Vagina (tissue), 2 donors: ENCODE measurements around the gene RNU6-9. TPM values are rescaled to one million over a fixed set of nuclear protein-coding genes. Genes with fewer than 3 reads are reported as not detected.

Experiments
- DNase-seq, 2 donors: peaks; one replicate each; pipeline ENCODE4 v3.0.0-alpha.2; 2017; ENCODE audit errors: extremely low spot score in 2 of 2
- H3K27ac ChIP-seq: fragments of 200-600 bp; sonication (generic); one replicate; pipeline ENCODE4 v1.5.1; 2019
- H3K27me3 ChIP-seq: fragments of 200-600 bp; sonication (generic); one replicate; pipeline ENCODE4 v1.5.1; 2019
- H3K36me3 ChIP-seq, 2 donors: fragments of 200-600 bp; sonication (generic); one replicate each; pipeline ENCODE4 v1.5.1; 2017 to 2019
- H3K4me1 ChIP-seq: fragments of 200-600 bp; sonication (generic); one replicate; pipeline ENCODE4 v1.5.1; 2019
- H3K4me3 ChIP-seq, 2 donors: fragments of 200-600 bp; sonication (generic); 1 replicate in 1 of 2; 2 replicates in 1 of 2; pipeline ENCODE4 v1.5.1; 2016 to 2019
- H3K9me3 ChIP-seq: fragments of 200-600 bp; sonication (generic); one replicate; pipeline ENCODE4 v1.5.1; 2019
- POLR2A ChIP-seq, 2 donors: fragments of 450-650 bp; IDR thresholded peaks; one replicate each; pipeline ENCODE4 v1.6.1; 2017; ENCODE audit warnings: antibody characterized with exemption in 2 of 2, mild to moderate bottlenecking in 2 of 2, moderate library complexity in 2 of 2
- POLR2AphosphoS5 ChIP-seq, 2 donors: sonication (generic); formaldehyde crosslinking; IDR thresholded peaks; one replicate each; pipeline ENCODE4 v1.9.0; 2017; ENCODE audit warnings: antibody characterized with exemption in 2 of 2, mild to moderate bottlenecking in 2 of 2, low read depth in 1 of 2; ENCODE audit not compliant: insufficient read depth in 1 of 2
- intact Hi-C: fragments of 100-400 bp; cut with DNase I; formaldehyde crosslinking; loops from one replicate; pipeline ENCODE4 v1.15.1; 2023
- total RNA-seq: library from RNA; depleted of rRNA; stranded (reverse); fragments of >200 nt; gene quantifications from one replicate; pipeline ENCODE4 v1.2.3, GENCODE V29; 2016
- TF ChIP-seq, protein P1 (sequence below), 3 experiments: fragments of 450-650 bp in 2 of 3; fragments of 200-600 bp in 1 of 3; sonication (generic) in 1 of 3; IDR thresholded peaks; one replicate each; pipeline ENCODE4 v1.5.1; 2017 to 2019; ENCODE audit warnings: antibody characterized with exemption in 3 of 3, mild to moderate bottlenecking in 2 of 3, moderate library complexity in 2 of 3

The RNU6-9 gene
- total RNA-seq, 1 donor from 2014 or later = not detected

DNA sequence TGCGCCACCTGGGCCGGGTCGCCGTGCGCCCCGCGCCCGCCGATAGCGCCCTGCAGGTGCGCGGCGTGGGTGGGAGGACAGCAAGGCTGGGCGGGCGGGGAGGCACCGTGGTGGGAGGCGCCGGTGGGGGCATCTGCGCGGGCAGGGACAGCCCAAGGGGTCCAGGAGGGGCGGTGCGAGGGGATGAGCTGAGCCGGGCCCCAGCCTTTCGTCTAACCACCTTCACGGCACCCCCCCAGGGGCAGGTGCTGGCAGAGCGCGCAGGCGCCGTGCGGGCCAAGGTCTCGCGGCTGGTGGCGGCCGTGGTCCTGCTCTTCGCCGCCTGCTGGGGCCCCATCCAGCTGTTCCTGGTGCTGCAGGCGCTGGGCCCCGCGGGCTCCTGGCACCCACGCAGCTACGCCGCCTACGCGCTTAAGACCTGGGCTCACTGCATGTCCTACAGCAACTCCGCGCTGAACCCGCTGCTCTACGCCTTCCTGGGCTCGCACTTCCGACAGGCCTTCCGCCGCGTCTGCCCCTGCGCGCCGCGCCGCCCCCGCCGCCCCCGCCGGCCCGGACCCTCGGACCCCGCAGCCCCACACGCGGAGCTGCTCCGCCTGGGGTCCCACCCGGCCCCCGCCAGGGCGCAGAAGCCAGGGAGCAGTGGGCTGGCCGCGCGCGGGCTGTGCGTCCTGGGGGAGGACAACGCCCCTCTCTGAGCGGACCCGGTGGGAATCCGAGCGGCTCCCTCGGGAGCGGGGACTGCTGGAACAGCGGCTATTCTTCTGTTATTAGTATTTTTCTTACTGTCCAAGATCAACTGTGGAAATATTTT is 27.0 kb downstream of the RNU6-9 start:
- Histone ChIP-seq H3K4me3 (peak overlapping the region; percentile 21 to 35), H3K4me1 (peaks cover 43% of the 10 kb centered on the region), H3K27ac (no peak overlapping the region), H3K9me3 (no peaks in the 10 kb centered on the region), H3K27me3 (peaks cover 25% of the 10 kb centered on the region), H3K36me3 (no peaks in the 10 kb centered on the region)
- intact Hi-C loops = loop anchor here (5.0 to 10.0 kb wide), 3 partner anchors 63 to 325 kb away; partner anchors contain the start of genes ATP5F1D, CFD and MIDN
- TF ChIP-seq POLR2AphosphoS5 (IDR thresholded peaks at IDR 0.05; ENCODE audit: insufficient read depth in 1 of 2, low read depth in 1 of 2) (no peak), POLR2A (IDR thresholded peaks at IDR 0.05) (no peak)
- TF ChIP-seq, protein P1, sequence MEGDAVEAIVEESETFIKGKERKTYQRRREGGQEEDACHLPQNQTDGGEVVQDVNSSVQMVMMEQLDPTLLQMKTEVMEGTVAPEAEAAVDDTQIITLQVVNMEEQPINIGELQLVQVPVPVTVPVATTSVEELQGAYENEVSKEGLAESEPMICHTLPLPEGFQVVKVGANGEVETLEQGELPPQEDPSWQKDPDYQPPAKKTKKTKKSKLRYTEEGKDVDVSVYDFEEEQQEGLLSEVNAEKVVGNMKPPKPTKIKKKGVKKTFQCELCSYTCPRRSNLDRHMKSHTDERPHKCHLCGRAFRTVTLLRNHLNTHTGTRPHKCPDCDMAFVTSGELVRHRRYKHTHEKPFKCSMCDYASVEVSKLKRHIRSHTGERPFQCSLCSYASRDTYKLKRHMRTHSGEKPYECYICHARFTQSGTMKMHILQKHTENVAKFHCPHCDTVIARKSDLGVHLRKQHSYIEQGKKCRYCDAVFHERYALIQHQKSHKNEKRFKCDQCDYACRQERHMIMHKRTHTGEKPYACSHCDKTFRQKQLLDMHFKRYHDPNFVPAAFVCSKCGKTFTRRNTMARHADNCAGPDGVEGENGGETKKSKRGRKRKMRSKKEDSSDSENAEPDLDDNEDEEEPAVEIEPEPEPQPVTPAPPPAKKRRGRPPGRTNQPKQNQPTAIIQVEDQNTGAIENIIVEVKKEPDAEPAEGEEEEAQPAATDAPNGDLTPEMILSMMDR (IDR thresholded peaks at IDR 0.05) = no peak
- DNase-seq = no peak

DNA sequence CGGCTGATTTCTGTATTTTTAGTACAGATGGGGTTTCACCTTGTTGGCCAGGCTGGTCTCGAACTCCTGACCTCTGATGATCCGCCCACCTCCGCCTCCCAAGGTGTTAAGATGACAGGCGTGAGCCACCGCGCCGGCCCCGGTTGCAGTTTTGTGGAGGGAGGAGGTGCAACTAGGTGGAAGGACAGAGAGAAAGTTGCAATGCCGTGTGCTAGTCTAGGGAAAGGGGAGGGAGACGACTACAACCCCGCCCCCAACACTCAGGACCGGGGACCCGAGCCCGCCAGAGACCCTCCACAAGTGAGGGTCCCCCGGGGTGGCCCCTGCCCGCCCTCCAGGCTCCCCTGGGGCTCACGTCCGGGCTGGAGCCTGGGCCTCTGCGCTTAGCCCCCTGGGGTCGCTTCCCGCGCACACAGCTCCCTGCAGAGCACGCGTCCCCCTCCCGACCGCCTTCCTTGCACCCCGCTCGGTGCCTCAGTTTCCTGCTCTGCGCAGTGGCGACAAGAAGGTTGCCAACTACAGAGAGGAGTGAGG is 31.3 kb downstream of the RNU6-9 start:
- intact Hi-C loops = loop anchor here (5.0 to 10.0 kb wide), 3 partner anchors 67 to 320 kb away; partner anchors contain the start of genes ATP5F1D, CFD and MIDN

DNA sequence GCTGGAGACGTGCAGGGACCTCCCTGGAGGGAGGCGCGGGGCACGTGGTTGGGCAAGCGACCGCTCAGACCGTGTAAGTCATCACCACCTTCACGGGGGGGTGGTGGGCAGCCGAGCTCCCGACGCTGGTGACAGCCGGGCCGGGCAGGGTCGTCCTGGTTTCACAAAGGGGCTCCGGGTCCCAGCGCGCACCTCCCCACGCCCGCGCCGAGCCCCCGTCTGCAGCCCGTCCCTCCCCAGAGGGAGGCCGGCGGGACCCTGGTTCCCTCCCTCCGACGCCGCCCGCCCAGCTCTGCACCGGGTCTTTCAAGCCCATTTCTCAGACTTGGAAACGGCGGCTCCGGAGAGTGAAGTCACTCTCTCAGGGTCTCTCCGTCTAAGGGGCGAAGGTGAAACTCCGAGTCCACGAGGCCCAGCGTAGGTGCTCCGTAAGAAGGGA is 31.8 kb downstream of the RNU6-9 start:
- H3K27ac ChIP-seq = peak overlapping the region; percentile 82
- TF ChIP-seq, protein P1 (IDR thresholded peaks at IDR 0.05) = no peak
- no peak for TF ChIP-seq POLR2A (IDR thresholded peaks at IDR 0.05)
- TF ChIP-seq POLR2AphosphoS5 (IDR thresholded peaks at IDR 0.05; ENCODE audit: insufficient read depth in 1 of 2, low read depth in 1 of 2) = no peak
- H3K9me3 ChIP-seq = no peaks in the 10 kb centered on the region
- H3K27me3 ChIP-seq = peaks cover 2% of the 10 kb centered on the region
- H3K4me1 ChIP-seq = peaks cover 30% of the 10 kb centered on the region
- H3K36me3 ChIP-seq = no peaks in the 10 kb centered on the region
- peak overlapping the region; percentile 72 to 87 for H3K4me3 ChIP-seq
- intact Hi-C loops = loop anchor here (10.0 kb wide), 1 partner anchor 320 kb away; the partner anchor contains the start of genes ATP5F1D and MIDN
- DNase-seq = no peak

More for the DNA sequence above, 31.3 kb downstream of the RNU6-9 start:
- Histone ChIP-seq H3K36me3 (no peaks in the 10 kb centered on the region), H3K27ac (peak overlapping the region; percentile 82), H3K9me3 (no peaks in the 10 kb centered on the region), H3K4me1 (peaks cover 35% of the 10 kb centered on the region), H3K4me3 (peak overlapping the region; percentile 72 to 87), H3K27me3 (peaks cover 4% of the 10 kb centered on the region)
- no peak for DNase-seq
- TF ChIP-seq, protein P1 (IDR thresholded peaks at IDR 0.05) = no peak
- TF ChIP-seq POLR2AphosphoS5 (IDR thresholded peaks at IDR 0.05; ENCODE audit: insufficient read depth in 1 of 2, low read depth in 1 of 2) (no peak), POLR2A (IDR thresholded peaks at IDR 0.05) (no peak)

DNA sequence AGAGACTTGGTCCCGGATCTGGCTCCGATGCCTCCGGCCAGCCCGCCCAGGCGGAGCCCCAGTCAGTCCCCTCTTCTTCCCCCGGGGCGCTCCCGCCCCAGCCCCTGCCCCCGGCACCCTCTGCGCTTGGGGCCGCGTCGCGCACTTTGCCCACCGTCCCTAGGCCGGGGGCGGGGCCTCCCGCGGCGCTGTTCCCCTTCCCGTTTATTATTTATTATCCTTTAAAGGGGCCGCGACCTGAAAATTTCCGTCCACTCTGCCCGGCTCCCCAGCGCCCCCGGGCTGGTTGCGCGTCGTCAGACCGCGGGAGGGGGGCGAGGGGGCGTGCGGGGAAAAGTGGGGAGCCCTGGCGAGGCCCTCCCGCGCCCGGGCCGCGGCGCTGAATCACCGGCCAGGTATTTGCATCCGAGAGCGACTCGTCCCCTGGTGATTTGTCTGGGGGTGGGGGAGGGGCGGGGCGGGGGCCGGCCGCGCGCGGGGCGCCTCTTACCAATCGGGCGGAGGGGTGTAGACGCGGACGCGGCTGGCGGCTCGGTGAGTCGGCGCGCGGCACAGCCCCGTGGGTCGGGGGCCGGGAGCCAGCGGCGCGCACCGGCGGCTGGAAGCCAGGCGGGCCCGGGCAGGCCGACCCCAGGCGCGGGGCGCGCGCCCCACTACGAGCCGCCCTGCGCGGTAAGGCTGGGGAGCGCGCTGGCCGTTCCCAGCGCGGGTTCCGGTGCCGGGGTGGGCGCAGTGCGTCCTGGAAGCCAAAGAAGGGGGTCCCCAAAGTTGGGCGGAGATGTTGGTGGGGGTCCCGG is 32.4 kb downstream of the RNU6-9 start, which contains the start of gene ARID3A:
TSS of gene ARID3A (plus strand) at position 510 of the 797 bp plus-strand sequence. CDS start 3,494 bp downstream, outside the sequence.
- peak within 1 kb of the TSS; percentile 82 for H3K27ac ChIP-seq
- peaks cover 28% of the 10 kb centered on the region for H3K4me1 ChIP-seq
- no peaks in the 10 kb centered on the region for H3K9me3 ChIP-seq
- H3K27me3 ChIP-seq = no peaks in the 10 kb centered on the region
- peak within 1 kb of the TSS; percentile 72 to 87 for H3K4me3 ChIP-seq
- no peaks in the 10 kb centered on the region for H3K36me3 ChIP-seq
- TF ChIP-seq POLR2A (IDR thresholded peaks at IDR 0.05) (peak in 1 of 2 donors; percentile 43), POLR2AphosphoS5 (IDR thresholded peaks at IDR 0.05; ENCODE audit: insufficient read depth in 1 of 2, low read depth in 1 of 2) (peak; percentile 30 to 76)
- TF ChIP-seq, protein P1 (IDR thresholded peaks at IDR 0.05) = no peak
- DNase-seq = no peak
- intact Hi-C loops = loop anchor here (10.0 kb wide), 1 partner anchor 319 kb away; the partner anchor contains the start of genes ATP5F1D and MIDN
